ENCODE data around the gene GPR108.
"Not testable (repeated sequence)": the region's sequence is repeated elsewhere in the genome, so short reads cannot be mapped to it uniquely, and the experiment has no call there.

The GPR108 gene

DNA sequence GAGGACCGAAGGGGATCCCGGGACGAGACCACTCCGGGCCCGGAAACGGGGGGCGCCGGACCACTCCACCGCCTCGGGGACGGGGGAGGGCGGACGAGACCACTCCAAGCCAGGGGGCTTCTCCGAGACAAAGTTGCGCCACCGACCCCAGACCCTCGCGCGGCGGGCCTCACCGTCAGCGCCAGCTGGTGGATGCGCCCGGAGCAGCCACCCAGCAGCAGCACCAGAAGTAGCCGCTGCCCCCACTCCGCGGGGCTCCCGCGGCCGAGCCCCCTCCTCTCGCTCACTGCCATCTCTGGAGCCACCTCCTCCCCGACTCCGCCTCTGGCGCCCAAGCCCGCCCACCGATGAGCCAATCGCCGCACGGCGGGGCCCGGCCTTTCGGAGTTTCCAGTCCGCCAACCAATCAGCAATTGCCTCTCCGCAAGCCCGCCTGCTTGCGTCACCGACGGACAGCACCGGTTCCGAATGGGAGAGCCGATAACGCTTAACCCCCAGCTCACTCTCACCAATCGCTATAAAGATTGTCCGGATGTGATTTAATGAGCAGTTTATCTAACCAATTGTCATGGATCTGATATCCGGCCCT lies at the start of gene GPR108:
Gene GPR108 (minus strand): TSS at position 297 of the 589 bp plus-strand sequence. CDS start 4 bp downstream, at position 293.
- peak; percentile 97 to 99 (median 99) for DNase-seq (ENCODE audit: low read depth in 2 of 3, low spot score in 1 of 3)

DNA sequence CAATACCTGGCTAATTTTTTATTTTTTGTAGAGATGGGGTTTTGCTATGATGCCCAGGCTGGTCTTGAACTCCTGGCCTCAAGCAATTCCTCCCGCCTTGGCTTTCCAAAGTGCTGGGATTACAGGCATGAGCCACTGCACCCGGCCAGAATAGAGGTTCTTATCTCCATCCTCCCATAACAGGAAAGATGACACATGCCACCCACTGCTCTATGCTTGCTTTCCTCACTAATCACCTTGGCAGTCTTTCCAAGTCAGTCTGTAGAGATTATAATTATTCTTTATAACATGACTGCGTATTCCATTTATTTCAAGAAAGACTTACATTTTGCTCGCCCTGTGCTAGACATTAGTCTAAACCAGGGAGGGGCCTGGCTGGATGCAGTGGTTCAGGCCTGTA lies 41.8 kb upstream of the GPR108 start:
- DNase-seq (ENCODE audit: low read depth in 2 of 3, low spot score in 1 of 3), result no peak

DNA sequence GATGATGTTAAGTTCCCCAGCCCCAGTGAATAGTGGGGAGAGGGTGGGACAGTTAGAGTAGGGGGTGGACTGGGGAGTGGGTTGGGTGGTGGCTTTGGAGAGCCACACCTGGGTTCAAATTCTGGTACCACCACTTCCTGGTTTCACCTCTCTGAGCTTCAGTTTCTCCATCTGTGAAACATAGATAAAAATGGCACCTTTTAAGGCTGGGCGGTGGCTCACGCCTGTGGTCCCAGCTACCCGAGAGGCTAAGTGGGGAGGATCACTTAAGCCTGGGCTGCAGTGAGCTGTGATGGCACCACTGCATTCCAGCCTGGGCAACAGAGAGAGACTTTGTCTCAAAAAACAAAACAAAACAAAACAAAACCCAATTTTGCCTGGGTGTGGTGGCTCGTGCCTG lies 41.0 kb upstream of the GPR108 start:
- DNase-seq (ENCODE audit: low read depth in 2 of 3, low spot score in 1 of 3), result no peak

DNA sequence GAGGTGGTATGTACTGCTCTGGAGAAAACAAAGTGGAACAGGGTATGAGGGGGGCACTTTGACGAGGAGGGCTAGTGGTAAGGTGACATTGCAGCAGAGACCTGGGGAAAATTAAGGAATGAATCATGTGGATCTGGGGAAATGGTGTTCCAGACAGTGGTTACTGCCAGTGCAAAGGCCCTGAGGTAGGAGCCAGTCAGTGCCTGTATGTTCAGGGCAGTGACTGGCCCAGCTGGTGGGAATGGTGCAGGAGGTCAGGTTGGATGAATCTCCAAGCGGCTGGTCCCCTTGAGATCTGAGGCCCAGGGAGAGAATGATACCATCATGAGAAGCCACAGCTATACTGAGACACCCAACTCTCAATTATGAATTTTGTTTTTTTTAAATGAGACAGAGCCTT lies 40.1 kb upstream of the GPR108 start:
- DNase-seq (ENCODE audit: low read depth in 2 of 3, low spot score in 1 of 3), result no peak

DNA sequence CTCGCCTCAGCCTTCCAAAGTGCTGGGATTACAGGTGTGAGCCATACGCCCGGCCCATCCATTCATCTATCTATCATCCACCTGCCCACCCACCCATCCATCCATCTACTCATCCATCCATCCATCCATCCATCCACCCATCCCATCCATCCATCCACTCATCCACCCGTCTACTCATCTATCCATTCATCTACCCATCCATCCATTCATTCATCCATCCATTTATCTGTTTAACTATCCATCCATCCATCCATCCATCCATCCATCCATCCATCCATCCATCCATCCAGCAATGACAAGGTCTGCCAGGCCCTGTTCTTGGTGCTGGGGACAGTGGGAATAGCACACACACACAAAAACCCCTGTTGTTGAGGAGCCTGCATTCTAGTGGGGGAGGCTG lies 39.6 kb upstream of the GPR108 start:
- no peak for DNase-seq (ENCODE audit: low read depth in 2 of 3, low spot score in 1 of 3)

DNA sequence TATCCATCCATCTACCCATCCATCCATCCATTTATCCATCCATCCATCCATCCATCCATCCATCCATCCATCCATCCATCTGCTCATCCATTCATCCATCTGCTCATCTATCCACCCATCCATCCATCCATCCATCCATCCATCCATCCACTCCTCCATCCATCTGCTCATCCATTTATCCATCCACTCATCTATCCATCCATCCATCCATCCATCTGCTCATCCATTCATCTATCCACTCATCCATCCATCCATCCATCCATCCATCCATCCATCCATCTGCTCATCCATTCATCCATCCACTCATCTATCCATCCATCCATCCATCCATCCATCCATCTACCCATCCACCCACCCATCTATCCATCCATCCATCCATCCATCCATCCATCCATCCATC lies 38.7 kb upstream of the GPR108 start:
- DNase-seq (ENCODE audit: low read depth in 2 of 3, low spot score in 1 of 3), result not testable (repeated sequence)

DNA sequence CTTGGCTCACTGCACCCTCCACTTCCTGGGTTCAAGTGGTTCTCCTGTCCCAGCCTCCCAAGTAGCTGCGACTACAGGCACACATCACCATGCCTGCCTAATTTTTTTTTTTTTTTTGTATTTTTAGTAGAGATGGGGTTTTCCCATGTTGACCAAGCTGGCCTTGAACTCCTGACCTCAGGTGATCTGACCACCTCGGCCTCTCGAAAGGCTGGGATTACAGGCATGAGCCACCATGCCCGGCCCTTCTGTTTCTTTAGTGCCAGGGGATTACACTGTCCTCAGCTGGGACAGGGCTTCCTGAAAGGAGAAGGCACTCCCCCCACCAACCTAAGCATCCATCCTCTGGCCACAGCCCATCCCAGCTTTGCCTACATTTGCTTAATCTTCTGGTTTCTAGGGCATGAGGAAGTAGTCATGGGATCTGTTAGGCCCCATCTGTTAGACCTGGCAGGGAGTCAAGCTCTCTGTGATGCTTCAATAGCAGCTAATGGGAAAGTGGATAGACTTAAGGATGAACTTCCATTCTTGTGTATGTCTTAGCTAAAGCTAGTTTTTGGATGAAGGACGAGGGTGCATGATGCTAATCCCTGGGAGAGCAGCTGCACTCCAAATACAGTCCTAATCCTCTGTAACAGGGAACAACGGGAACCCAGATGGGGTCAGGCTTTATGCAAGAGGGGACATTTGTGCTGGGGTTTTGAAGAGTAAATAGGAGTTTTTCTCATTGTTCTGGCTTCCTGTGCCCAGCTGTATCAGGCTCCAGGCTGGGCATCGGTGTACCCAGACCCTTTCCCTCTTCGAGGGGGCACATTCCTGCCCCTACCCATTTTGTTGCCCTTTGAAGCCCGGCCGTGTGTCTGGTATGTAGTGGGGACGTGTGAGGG lies 37.7 kb upstream of the GPR108 start:
- DNase-seq (ENCODE audit: low read depth in 2 of 3, low spot score in 1 of 3), result no peak

DNA sequence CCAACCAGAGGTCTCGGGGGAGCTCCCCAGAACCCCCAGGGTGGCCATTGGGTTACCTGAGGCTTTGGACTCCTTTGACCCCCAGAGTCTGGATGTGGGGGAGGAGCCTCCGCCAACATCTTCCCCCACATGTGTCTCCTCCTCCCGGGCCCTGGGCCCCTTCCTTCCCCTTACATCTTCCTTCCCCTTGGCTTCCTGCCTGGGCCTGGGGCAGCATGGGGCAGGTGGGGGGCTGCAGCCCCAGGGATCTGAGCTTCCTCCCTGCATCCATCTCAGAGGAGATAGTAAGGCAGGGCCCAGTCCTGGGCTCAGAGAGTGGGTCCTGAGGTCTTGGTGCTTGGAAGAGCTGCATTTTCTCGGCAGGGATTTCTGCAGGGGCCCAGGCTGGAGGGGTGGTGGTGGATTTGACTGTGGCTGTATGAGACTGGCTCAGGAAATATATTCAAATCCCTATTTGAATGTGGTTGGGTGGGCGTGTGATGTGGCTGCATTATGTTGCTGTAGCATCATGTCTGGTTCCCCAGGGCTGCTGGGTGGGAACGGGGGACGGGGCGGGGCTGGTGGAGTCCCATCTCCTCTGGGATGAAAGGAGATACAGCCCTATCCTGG lies 36.0 kb upstream of the GPR108 start:
- DNase-seq (ENCODE audit: low read depth in 2 of 3, low spot score in 1 of 3), result peak; percentile 50 to 64 (median 57)

DNA sequence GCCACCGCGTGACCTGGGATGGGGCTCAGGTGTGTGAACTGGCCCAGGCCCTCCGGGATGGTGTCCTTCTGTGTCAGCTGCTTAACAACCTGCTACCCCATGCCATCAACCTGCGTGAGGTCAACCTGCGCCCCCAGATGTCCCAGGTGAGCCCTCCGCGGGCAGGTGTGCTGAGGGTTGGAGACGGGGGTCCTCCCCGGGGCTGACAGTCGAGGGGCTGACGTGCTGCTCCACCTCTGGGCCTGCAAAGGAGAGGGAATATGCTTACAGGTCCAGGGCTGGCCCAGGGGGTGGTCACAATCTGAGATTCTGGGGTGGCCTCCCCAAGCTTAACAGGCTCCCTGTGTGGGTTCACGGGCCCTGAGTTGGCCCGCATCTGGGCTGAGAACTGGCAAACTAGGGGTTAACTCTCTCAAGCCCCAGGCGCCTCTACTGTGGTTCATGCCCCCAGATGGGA lies 35.5 kb upstream of the GPR108 start:
- no peak for DNase-seq (ENCODE audit: low read depth in 2 of 3, low spot score in 1 of 3)

DNA sequence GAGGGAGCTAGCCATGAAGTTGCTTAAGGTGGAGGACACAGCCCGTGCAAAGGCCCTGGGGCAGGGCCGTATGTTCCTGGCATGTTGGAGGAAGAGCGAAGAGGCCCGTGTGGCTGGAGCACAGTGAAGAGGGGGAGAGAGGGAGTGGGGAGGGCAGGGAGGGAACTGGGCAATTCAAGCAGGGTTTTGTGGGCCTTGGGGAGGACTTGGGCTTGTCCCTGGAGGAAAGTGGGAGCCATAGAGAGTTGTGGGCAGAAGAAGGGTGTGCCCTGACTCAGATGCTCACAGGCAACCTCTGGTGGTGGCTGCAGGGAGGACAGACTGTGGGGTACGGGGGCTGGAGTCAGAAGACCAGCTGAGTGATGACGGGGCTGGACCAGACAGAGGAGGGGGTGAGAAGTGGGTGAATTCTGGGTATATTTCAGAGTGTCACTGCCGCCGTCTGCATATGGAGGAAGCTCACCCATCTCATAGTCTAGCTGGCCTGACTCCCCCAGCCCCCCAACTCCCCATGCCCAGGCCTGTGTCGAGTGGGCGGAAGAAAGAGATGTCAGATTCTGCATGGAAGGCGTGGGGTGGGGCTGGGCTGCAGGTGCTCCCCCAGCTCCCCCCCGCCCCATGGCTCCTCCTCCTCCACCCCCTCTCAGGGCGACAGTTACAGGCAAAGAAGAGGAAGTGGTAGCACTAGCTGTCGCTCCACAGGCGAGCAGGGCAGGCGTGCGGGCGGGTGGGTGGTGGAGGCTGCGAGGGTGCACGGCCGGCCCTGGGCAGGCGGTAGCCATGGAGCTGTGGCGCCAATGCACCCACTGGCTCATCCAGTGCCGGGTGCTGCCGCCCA lies 34.9 kb upstream of the GPR108 start, which contains the start of gene VAV1:
Gene VAV1 (plus strand): TSS at position 681 of the 838 bp plus-strand sequence. CDS start 100 bp downstream, at position 781.
- DNase-seq (ENCODE audit: low read depth in 2 of 3, low spot score in 1 of 3), result peak; percentile 63 to 67 (median 65)

DNA sequence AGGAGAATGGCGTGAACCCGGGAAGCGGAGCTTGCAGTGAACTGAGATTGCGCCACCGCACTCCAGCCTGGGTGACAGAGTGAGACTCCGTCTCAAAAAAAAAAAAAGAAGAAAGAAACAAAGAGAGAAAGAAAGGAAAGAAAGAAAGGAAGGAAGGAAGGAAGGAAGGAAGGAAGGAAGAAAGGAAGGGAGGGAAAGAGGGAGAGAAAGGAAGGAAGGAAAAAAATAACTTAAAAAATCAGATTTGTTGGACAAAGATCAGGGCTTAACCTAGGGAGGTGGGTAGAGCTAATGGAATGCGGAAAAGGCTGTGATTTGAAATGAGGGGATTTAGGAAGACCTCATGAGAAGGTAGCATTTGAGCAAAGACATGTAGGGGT lies 34.3 kb upstream of the GPR108 start:
- not testable (repeated sequence) for DNase-seq (ENCODE audit: low read depth in 2 of 3, low spot score in 1 of 3)

DNA sequence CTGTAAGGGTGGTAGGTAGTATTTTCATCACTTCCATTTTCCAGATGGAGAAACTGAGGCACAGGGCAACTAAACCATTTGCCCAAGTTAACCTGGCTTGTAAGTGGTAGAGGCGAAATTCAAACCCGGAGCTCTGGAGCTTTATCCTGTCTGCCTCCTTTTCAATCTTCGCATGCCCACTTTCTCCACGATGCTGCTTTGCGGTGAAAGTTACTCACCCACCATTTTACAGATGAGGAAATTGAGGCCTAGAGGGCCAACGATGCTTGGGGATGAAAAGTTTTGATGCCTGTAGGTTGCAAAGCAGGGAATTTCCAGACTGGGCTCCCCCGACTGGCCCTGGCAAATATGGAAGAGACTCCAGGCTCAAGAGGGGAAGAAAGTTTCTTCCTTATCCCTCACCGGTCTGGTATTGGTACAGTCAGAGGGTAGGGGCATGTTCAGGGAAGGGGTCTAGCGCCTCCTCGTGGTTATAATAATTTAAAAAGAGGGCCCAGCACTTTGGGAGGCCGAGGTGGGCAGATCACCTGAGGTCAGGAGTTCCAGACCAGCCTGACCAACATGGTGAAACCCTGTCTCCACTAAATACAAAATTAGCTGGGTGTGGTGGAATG lies 31.7 kb upstream of the GPR108 start:
- DNase-seq (ENCODE audit: low read depth in 2 of 3, low spot score in 1 of 3), result no peak

DNA sequence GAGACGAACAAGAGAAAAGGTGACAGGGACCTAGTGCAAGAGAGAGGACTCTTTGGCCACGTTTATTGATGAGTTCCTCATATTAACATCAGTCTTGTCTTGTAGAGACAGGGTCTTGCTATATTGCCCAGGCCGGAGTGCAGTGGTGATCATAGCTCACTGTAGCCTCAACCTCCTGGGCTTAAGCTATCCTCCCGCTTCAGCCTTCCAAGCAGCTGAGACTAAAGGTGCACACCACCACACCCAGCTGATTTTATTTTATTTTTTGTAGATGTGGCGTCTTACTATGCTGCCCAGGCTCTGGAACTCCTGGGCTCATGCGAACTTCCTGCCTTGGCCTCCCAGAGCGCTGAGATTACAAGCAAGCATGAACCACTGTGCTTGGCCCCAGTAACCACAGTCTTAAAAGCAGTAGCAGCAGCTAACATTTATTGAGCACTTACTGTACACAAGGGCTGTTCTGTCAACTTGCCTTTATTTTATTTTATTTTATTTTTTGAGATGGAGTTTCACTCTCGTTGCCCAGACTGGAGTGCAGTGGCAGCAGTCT lies 30.9 kb upstream of the GPR108 start:
- no peak for DNase-seq (ENCODE audit: low read depth in 2 of 3, low spot score in 1 of 3)

DNA sequence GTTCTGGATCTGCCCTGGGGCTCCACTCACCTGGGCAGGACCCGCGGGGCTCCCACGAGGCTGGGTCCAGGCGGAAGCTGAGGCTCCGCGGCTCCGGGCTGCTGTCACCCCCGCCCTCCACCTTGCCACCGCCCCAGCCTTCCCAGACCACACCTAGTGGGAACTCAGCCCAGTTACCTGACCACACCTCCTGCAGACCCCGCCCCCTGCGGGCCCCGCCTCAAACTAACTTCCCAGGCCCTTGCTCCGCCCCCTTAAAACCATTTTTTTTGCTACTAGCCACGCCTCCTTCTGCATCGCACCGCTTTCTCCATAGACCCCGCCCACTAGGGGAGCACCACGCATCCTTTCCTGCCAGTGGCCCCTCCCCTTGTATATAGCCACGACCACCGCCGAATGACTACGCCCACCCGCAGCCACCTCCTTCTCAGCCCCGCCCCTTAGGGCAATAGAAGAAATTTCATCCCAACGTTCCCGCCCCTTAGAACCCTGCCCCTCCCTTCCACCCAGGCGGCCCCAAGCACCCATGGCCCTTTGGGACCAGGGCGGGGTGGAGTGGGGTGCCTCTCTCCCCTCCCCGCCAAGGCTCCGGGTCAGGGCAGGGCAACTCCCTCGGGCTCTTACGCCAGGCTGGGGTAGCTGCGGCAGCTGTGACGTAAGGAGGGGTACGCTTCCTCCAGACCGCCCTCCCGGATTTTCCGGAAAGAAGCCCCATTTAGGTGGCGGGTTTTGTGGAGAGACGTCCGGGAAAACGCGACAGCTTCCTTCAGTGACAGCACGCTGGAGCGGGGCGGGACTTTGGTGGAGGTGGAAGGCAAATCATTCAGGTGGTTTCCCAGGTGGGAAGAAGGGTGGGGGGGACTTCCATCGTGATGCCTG lies 30.2 kb upstream of the GPR108 start, which contains the start of gene SH2D3A:
Gene SH2D3A (minus strand): TSS at position 79 of the 879 bp plus-strand sequence. CDS start 3,687 bp downstream, outside the sequence.
- peak; percentile 88 to 95 (median 92) for DNase-seq (ENCODE audit: low read depth in 2 of 3, low spot score in 1 of 3)

DNA sequence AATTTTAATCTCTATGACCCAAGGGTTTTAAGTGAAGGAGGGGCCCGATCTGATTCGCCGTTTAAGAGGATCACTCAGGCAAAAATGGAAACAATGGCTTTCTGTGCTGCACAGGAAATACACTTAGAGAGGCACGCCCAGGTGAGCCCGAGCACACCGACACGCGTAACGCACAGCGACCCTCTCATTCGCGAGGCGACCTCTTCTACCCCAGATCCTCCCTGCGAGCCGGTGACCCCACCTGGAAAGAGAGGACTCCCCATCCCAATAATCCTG lies 29.6 kb upstream of the GPR108 start:
- no peak for DNase-seq (ENCODE audit: low read depth in 2 of 3, low spot score in 1 of 3)

DNA sequence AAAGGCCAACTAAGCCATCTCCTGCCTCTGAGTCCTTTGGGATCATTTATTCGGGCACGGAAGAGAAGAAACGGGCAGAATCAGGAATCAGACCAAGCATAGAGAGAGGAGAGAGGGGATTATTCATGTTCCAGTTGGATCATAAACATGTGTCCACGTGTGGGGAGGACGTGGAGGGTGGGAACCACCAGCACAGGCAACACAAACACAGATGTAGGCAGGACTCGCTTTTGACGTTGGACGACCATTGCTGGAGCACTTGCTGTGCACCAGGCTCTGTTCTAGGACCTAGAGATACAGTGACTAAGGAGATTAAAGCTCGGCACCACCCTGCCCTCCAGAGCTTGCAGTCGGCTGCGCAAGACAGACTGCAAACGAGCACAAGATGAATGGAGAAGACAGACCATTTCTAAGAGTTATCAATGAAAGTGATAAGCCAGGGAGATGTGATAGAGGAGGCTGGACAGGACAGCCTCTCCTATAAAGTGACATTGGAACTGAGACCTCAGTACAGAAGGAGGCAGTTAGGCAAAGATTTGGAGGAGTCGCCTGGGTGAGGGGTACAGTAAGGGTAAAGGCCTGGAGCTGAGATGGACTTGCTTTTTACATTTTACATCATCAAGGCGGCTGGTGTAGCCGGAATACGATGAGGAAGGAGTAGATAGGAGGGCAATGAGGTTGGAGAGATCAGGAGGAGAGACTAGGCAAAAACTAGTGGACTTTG lies 29.1 kb upstream of the GPR108 start:
- DNase-seq (ENCODE audit: low read depth in 2 of 3, low spot score in 1 of 3), result no peak

DNA sequence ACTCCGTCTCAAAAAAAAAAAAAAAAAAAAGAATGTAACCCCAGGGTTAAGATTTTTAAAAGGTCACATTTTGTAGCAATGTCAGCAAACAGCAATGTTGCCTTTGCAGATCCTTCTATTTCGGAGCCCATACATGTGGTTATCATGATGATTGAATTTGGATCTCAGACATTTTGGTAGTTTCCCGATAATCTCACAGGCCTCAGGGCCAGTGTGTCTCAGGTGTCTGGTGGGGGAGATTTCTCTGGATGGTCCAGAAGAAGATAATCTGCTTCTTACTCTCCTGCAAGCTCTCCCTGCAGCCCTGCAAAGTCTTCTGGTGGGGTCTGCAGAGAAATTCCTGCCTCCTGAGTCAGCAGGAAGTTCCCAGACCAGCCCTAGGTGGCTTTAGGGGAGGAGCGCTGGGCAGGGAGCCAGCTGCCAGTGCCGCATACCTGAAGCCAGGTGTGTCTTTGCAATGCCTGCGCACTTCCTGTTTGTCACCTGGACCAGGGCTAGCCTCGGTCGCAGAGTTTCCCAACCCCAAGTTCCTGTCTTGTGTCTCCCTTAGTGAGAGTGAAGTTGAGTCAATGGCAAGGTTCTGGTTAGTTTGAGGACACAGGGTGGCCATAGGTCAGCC lies 28.5 kb upstream of the GPR108 start:
- DNase-seq (ENCODE audit: low read depth in 2 of 3, low spot score in 1 of 3), result no peak

DNA sequence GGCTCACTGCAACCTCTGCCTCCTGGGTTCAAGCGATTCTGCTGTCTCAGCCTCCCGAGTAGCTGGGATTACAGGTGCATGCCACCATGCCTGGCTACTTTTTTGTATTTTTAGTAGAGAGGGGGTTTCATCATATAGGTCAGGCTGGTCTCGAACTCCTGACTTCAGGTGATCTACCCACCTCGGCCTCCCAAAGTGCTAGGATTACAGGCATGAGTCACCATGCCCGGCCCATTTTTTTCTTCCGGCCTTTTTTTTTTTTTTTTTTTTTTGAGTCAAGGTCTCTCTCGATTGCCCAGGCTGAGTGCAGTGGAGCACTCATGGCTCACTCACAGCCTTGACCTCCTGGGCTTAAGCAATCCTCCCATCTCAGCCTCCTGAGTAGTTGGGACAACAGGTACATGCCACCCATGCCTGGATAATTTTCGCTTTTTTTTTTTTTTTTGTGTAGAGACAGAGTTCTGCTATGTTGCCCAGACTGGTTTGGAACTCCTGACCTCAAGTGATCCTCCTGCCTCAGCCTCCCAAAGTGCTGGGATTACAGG lies 24.9 kb upstream of the GPR108 start:
- not testable (repeated sequence) for DNase-seq (ENCODE audit: low read depth in 2 of 3, low spot score in 1 of 3)
